ENCODE data around the gene CNTNAP5.

The CNTNAP5 gene

DNA sequence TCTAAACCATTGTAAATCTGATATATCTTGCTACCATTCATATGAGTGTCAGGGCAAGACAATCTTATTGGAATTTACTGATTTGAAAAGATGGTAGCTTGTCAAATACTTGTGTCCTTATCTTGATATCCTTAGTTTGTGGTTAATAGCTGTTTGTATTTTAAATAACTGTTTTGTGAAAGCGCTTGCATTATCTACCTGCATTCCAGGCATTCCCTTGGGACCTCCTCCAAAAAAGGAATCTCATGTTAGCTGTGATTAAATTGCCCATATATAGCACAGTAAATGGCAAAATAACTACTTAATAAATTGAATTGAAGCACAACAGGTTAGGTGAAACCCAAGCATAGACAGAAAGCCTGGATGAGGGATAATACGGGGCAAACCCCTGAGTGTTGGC is 13.9 kb downstream of the CNTNAP5 start:
- no peak for TF ChIP-seq CTCF (conservative IDR thresholded peaks at IDR 0.05; ENCODE audit: low read depth, low read length)
- no peak for DNase-seq (ENCODE audit: low read depth)
- H3K4me3 ChIP-seq (ENCODE audit: low read length) = no peak overlapping the region

DNA sequence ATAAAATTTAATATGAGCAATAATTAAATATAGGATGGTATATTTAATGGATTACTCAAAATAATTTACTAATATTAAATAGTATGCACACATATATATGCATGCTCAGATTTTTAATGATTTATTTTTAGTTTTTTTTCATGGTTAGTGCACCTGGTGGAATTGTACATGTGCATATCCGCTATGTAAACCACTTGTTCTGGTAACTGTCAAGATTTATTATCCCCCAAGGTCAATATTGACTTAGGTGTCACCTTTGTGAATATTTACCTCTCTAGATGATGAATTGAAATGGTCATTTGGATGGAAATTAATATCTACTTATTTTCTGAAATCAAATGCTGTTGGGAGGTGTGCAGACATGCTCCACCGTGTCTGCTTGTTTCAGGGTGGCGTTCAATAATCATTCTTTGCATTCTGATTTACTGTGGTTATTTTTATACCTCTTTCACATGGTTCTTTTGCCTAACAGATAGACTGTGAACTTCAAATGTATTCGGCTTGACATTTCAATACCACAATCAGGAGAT is 14.7 kb downstream of the CNTNAP5 start:
- DNase-seq (ENCODE audit: low read depth) = no peak
- TF ChIP-seq CTCF (conservative IDR thresholded peaks at IDR 0.05; ENCODE audit: low read depth, low read length) = no peak
- H3K4me3 ChIP-seq (ENCODE audit: low read length) = no peak overlapping the region

- H3K4me3 ChIP-seq (ENCODE audit: low read length) = no peak overlapping the region
- TF ChIP-seq CTCF (conservative IDR thresholded peaks at IDR 0.05; ENCODE audit: low read depth, low read length) = no peak
- no peak for DNase-seq (ENCODE audit: low read depth)
These were observed 20.8 kb downstream of the CNTNAP5 start for GRCh38 chr2:124045894-124046293.

DNA sequence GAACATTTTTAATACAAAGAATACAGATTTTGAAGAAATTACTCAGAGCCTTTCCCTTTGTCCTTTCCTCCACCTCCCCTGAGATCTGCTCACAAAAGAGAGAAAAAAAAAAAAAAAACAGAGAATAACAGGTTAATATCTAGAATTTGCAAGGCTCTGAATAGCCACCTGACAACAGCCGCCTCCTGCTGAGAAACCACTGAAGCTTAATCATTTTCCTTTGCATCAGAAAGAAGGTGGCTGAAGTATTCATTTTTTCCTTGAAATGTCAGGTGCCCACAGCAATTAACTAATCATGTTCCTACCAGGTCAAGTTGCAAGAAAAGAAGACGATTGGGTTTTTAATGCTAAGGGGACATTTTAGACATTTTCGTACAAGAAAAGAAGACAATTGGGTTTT is 21.2 kb downstream of the CNTNAP5 start:
- no peak for TF ChIP-seq CTCF (conservative IDR thresholded peaks at IDR 0.05; ENCODE audit: low read depth, low read length)
- DNase-seq (ENCODE audit: low read depth) = no peak
- no peak overlapping the region for H3K4me3 ChIP-seq (ENCODE audit: low read length)

GRCh38 chr2:124048102-124048501 is 23.0 kb downstream of the CNTNAP5 start:
- no peak overlapping the region for H3K4me3 ChIP-seq (ENCODE audit: low read length)
- TF ChIP-seq CTCF (conservative IDR thresholded peaks at IDR 0.05; ENCODE audit: low read depth, low read length) = no peak
- DNase-seq (ENCODE audit: low read depth) = no peak

DNA sequence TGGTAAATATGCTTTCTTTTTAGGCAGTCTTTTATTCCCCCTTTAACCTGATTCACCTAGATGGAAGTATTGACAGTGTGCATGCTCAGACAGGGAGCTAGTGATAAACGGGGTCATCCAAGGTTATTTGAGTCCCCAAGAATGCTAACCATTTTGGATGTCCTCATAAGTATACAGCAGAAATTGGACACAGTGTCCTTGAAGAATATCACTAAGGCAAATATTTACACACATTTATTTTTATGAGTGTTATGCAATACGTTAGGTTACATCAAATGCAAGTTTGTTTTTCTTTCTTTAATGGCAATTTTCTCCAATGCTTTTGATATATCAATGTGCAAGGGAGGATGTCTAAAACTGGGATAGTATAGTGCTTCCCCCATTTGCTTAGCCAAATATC is 23.6 kb downstream of the CNTNAP5 start:
- no peak for DNase-seq (ENCODE audit: low read depth)
- no peak overlapping the region for H3K4me3 ChIP-seq (ENCODE audit: low read length)
- TF ChIP-seq CTCF (conservative IDR thresholded peaks at IDR 0.05; ENCODE audit: low read depth, low read length) = no peak

- no peak for TF ChIP-seq CTCF (conservative IDR thresholded peaks at IDR 0.05; ENCODE audit: low read depth, low read length)
These were observed 24.0 kb downstream of the CNTNAP5 start for GRCh38 chr2:124049136-124049535.

More at GRCh38 chr2:124049136-124049535, 24.0 kb downstream of the CNTNAP5 start:
- DNase-seq (ENCODE audit: low read depth) = no peak
- H3K4me3 ChIP-seq (ENCODE audit: low read length) = no peak overlapping the region
